HG02943 (cell line): ENCODE measurements around the gene PPP1CA.

Experiments
- ATAC-seq: cut with Tn5 transposase; IDR thresholded peaks from one replicate; pipeline ENCODE4 v1.9.1; 2021; ENCODE audit warnings: mild to moderate bottlenecking, low read depth, moderate library complexity; ENCODE audit not compliant: unreplicated experiment

The PPP1CA gene

DNA sequence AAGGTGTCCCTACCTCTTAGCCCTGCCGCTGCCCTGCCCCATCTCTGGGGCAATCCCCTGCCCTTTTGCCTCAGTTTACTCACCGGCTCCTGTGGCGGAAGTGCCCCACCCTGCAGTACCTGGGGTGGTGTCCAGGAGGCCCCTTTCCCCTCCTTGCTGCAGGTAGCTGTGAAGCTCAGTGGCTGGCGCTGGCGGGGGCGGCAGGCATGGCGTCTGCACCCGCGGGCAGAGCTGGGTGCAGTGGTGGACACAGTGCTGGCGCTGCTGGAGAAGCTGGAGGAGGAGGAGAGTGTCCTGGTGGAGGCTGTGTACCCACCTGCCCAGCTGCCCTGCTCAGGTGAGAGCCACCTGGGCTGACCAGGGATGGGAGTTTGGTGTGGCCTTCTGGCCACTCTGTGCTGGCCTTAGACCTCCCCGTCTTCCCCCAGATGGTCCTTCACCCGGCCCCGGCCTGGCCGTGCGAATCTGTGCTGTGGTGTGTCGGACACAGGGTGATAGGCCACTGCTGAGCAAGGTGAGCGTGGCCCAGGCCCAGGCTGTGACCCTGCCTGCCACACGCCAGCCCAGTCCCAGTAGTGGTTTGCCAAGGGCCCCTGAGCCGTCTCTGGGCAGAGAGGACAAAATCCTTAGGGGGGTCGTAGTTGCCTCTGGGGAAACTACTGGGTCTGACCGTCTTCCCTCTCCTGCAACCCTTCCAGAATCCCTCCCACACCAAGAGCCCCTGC, 17.8 kb upstream of the PPP1CA start:
- ATAC-seq: no peak

GRCh38 chr11:67418476-67419281, 17.0 kb upstream of the PPP1CA start:
- no peak for ATAC-seq

- ATAC-seq: no peak
These were observed 15.8 kb upstream of the PPP1CA start for GRCh38 chr11:67417425-67417824.

- no peak for ATAC-seq
These were observed 15.0 kb upstream of the PPP1CA start for GRCh38 chr11:67416416-67417335.

- ATAC-seq: no peak
These were observed 14.0 kb upstream of the PPP1CA start, which contains the start of gene CARNS1 for GRCh38 chr11:67415501-67416304. TSS of gene CARNS1 (plus strand) at chr11:67415678. CDS start at chr11:67416200, 522 bp downstream.

DNA sequence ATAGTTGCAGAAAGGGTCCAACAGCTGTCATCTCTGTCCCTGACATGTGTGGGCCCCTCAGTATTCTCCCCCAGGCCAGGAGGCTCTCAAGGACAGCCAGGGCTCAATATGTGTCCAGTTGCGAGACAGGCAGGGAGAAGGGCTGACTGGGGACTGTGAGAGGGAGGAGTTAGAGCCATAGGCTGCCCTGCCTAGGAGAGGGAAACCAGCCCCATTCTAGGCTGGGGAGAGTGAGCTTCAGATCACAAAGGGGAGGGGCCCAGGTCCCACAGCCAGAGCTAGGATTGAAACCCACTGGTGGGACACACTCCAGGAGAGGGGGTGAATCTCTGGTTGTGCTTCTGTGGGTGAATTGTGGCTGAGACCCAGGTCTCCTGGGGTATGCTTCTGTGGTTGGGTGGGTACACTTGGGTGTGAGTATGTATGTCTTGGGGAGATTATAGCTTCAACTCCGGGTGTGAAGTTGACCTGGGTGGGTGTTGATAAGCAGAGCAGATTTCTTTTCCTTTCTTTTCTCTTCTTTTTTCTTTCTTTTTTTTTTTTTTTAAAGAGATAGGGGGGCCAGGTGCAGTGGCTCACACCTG, 11.7 kb upstream of the PPP1CA start:
- no peak for ATAC-seq

- ATAC-seq: no peak
These were observed 11.0 kb upstream of the PPP1CA start for GRCh38 chr11:67412495-67413179.

- no peak for ATAC-seq
These were observed 10.1 kb upstream of the PPP1CA start for GRCh38 chr11:67411785-67412152.

DNA sequence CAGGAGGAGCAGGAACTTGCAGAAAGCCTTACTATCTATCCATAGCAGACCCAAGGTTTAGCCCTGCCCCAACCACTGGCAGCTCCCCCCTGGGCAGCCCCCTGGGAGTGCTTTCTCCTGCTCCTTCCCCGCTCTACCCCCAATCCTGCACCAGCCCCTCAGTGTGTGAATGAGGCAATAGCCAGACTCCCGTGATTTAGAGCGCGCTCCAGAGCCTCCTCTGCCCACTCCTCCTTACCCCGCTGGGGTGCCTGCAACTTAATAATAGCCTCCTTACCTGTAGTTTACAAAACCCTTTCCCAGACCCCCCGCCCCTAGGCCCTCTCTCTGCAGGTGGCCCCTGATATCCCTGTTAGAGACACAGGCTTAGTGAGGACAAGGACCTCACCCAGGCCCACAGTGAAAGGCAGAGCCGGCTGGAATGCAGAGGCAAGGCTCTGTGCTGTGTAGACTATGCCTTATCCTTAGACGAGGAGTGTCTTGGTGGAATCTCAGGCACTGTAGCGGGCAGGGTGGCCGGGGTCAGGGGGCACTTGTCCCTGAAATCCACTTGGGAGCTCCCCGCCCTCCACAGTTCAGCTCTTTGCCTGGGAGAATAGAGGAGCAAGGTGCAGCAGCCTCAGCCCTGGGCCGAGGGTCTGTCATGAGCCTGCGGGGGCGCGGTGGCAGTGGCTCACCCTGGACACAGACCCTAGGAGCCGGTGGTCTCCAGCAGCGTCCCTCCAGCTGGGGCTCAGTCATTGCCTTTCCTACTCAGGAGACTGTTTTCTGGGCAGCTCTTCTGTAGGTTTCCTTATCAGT, 9.5 kb upstream of the PPP1CA start:
- ATAC-seq: no peak

DNA sequence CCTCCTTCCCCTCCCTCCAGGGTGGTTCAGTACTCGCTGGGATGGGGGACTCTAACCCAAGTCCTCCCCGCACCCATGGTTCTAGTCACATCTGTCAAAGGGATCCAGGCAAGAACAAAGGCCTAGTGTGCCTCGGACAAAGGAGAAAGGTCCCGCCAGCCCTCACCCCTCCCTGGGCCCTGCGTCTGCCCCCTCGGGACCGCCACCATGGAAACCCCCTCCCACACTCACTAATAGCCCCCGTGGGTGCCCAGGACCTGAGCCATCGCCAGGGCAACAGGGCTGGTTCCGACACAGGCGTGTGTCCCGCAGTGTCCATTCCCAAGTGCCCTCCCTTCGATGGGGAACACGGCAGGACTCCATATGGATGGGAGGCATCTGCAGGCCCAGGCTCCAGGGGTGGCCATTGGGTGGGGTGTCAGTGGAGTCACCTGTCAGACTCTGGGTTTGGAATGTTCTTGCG, 8.7 kb upstream of the PPP1CA start:
- no peak for ATAC-seq

DNA sequence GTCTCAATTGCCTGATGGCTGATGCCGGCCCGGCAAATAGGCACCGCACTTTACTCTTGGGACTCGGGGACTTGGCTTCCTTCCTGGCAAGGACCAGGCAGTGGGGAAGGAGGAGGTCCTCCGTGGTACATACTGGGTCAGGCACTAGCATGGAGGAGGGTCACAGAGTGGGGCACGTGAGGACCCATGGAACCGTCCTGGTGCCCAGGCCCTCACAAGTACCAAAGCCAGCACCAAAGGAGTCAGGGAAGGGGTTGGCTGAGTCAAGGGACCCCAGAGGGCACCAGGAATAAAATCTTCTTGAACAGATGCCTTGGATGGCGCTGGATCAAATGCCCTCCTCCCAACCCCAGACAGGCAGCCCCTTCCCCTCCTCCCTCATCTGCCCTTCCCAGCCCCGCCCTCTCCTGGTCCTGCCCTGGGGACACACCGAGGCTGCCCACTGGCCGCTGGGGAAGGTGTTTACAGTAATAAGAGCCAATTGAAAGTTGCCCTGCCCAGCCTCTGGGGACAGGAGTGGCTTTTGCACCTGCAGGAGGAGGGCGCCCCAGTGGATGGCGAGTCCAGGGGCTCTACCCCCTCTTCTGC, 8.2 kb upstream of the PPP1CA start:
- no peak for ATAC-seq

DNA sequence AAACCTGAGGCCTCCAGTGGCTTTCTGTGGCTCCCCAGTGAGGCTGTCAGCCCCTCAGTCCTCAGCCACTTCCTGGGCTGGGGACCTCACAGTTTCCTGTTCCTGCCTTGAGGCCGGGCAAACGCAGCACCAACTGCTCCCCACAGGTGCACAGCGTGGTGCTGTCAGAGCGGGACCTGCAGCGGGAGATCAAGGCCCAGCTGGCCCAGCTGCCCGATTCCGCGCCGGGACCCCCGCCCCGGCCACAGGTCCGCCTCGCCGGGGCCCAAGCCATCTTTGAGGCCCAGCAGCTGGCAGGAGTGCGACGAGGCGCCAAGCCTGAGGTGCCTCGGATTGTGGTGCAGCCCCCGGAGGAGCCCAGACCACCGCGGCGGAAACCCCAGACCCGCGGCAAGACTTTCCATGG, 7.6 kb upstream of the PPP1CA start:
- no peak for ATAC-seq

GRCh38 chr11:67408437-67409200, 7.0 kb upstream of the PPP1CA start:
- ATAC-seq: no peak

DNA sequence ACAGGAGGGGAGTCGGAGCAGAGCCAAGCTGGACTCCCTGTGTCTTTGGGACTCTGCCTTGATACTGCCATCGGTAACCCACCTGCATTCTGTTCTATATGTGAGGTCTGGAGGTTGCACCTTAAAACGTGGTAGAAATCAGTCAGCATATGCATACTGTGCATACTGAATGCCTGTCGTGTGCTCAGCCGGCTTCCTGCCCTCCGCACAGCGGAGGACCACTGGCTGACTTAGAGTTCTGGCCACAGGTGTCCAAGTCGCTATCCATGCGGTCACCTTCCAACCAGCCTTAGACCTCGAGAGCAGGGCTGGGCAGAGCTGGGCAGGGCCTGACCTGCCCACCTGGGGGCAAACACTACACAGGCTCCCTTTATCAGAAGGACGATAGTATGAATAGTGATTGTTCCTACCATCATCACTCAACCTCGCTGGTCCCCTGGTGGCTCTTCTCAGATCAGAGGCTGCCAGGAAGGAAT, 6.1 kb upstream of the PPP1CA start:
- ATAC-seq: no peak

GRCh38 chr11:67406969-67407687, 5.5 kb upstream of the PPP1CA start:
- no peak for ATAC-seq

GRCh38 chr11:67406420-67406968, 4.8 kb upstream of the PPP1CA start:
- ATAC-seq: no peak
